Measurements from ENCODE around the gene TRIM29.

DNA sequence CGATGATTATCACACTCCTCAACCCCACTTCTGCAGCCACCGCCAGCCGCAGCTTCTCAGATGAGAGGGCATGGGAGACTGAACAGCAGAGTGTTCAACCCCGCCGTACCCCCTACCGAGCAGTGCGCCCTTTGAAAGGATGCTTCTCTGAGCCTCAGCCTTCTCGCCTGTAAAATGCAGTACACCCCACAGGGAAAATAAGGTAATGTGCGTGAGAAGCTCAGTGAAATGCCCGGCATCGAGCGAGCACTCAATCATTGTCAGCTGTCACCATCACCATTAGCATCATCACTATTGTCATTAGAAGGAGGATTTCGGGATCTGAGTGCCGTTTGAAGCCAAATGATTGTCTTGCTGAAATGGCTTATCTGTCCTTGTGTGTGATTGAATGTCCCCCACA, 13.6 kb downstream of the TRIM29 start:
- TF ChIP-seq POLR2A (IDR thresholded peaks at IDR 0.05) (no peak), CTCF (IDR thresholded peaks at IDR 0.05) (no peak)
